ENCODE data around the gene MPND.
A peak's percentile ranks its signal among the peaks of the same experiment; 100 is the strongest.

GRCh38 chr19:4369888-4370260, 26.5 kb downstream of the MPND start:
- TF ChIP-seq CTCF (IDR thresholded peaks at IDR 0.05) (peak in 2 of 3 donors; percentile 25 to 45), POLR2A (IDR thresholded peaks at IDR 0.05) (no peak)
